K562 (cell line): Measurements from ENCODE around the gene CIB2. TPM values are rescaled to one million over a fixed set of nuclear protein-coding genes. Genes with fewer than 3 reads are reported as not detected.

Experiments
- DPF2 ChIP-seq: fragments of 450-650 bp; IDR thresholded peaks from 2 replicates; pipeline ENCODE4 v1.6.1; 2016
- E4F1 ChIP-seq: fragments of 250-450 bp; sonication (Bioruptor Pico); IDR thresholded peaks from 2 replicates; pipeline ENCODE4 v1.5.0; 2021; ENCODE audit warnings: mild to moderate bottlenecking, borderline replicate concordance
- EHMT2 ChIP-seq: fragments of 450-650 bp; IDR thresholded peaks from 2 replicates; pipeline ENCODE4 v1.6.1; 2018; ENCODE audit warnings: antibody characterized with exemption
- FOXA3 ChIP-seq, 2 experiments: fragments of 450-650 bp in 1 of 2; sonication (generic) in 1 of 2; formaldehyde crosslinking; IDR thresholded peaks in 1 of 2; conservative IDR thresholded peaks in 1 of 2; 2 replicates each; pipeline versions ENCODE4 v1.4.0 to v1.8.0; 2020 to 2022; ENCODE audit warnings: mild to moderate bottlenecking in 2 of 2, missing genetic modification reagents in 1 of 2
- FOXM1 ChIP-seq, 2 experiments: fragments of 450-650 bp in 1 of 2; sonication (generic) in 1 of 2; formaldehyde crosslinking in 1 of 2; IDR thresholded peaks; 2 replicates each; pipeline versions ENCODE4 v1.6.1 to v1.9.0; 2017 to 2022; ENCODE audit warnings: low read depth in 2 of 2, mild to moderate bottlenecking in 2 of 2, missing genetic modification reagents in 1 of 2, moderate library complexity in 1 of 2
- FUS ChIP-seq: fragments of 200-400 bp; formaldehyde crosslinking; optimal IDR thresholded peaks from 2 replicates; pipeline ENCODE3; 2017; ENCODE audit warnings: low read depth, low read length
- HNRNPUL1 ChIP-seq: fragments of 200-400 bp; formaldehyde crosslinking; IDR thresholded peaks from 2 replicates; pipeline ENCODE4 v1.6.1; 2017; ENCODE audit warnings: low read length
- KLF13 ChIP-seq: fragments of 450-650 bp; IDR thresholded peaks from 2 replicates; pipeline ENCODE4 v1.6.1; 2016; ENCODE audit warnings: missing genetic modification characterization, low read depth, mild to moderate bottlenecking, missing compliant biosample characterization, moderate library complexity, borderline replicate concordance
- PRDM10 ChIP-seq: fragments of 450-650 bp; IDR thresholded peaks from 2 replicates; pipeline ENCODE4 v1.6.1; 2018; ENCODE audit not compliant: partially characterized antibody
- RBM25 ChIP-seq: fragments of 200-400 bp; formaldehyde crosslinking; IDR thresholded peaks from 2 replicates; pipeline ENCODE4 v1.6.1; 2018; ENCODE audit warnings: low read length, low read depth, moderate library complexity; ENCODE audit not compliant: severe bottlenecking
- SIRT6 ChIP-seq: IDR thresholded peaks from one replicate; pipeline ENCODE4 v1.6.1; 2012; ENCODE audit warnings: low read depth, mild to moderate bottlenecking, control low read depth, inconsistent platforms, low read length, moderate library complexity
- SMAD3 ChIP-seq: fragments of 450-650 bp; formaldehyde crosslinking; conservative IDR thresholded peaks from 2 replicates; pipeline ENCODE4 v1.4.0; 2020; ENCODE audit warnings: mild to moderate bottlenecking
- SMARCA4 ChIP-seq: fragments of 450-650 bp; IDR thresholded peaks from 2 replicates; pipeline ENCODE4 v1.6.1; 2016
- ZNF324 ChIP-seq: fragments of 250-450 bp; sonication (Bioruptor Pico); IDR thresholded peaks from 2 replicates; pipeline ENCODE4 v1.4.0; 2020; ENCODE audit warnings: mild to moderate bottlenecking
- ZNF644 ChIP-seq: fragments of 200-800 bp; sonication (Bioruptor generic); IDR thresholded peaks from 2 replicates; pipeline ENCODE4 v1.6.1; 2016; ENCODE audit warnings: low read depth, missing genetic modification characterization, missing compliant biosample characterization
- ZZZ3 ChIP-seq: fragments of 450-650 bp; IDR thresholded peaks from 2 replicates; pipeline ENCODE4 v1.6.1; 2016; ENCODE audit warnings: antibody characterized with exemption, mild to moderate bottlenecking, moderate library complexity
- polyA plus RNA-seq, 8 experiments: library from polyadenylated mRNA; depleted of rRNA in 4 of 8; stranded (reverse) in 5 of 8; unstranded in 3 of 8; fragments of >200 nt; fragmentation: Nextera tagmentation in 2 of 8; fragmentation: Illumina TruSeq in 1 of 8; extraction: Ambion mirVana in 2 of 8; extraction: Trizol in 1 of 8; gene quantifications; 2 replicates each; pipeline versions ENCODE4 v1.2.1 to v1.2.3, GENCODE V29; 2011 to 2014; ENCODE audit warnings: inconsistent platforms in 1 of 8, missing spikeins in 1 of 8
- total RNA-seq, 7 experiments: library from RNA; depleted of rRNA in 6 of 7; stranded (reverse); fragments of >200 nt in 6 of 7; fragmentation: Illumina TruSeq in 2 of 7; extraction: Trizol in 2 of 7; gene quantifications; 2 replicates each; pipeline versions ENCODE4 v1.2.1 to v1.2.3, GENCODE V29; 2011 to 2021; ENCODE audit warnings: low replicate concordance in 1 of 7
- TF ChIP-seq, protein P1 (sequence below): fragments of 200-800 bp; sonication (Bioruptor generic); IDR thresholded peaks from 2 replicates; pipeline ENCODE4 v1.6.1; 2016; ENCODE audit warnings: missing genetic modification characterization, missing compliant biosample characterization

The CIB2 gene
- total and polyA plus RNA-seq, 9 of the 15 experiments (the other 6 are each of a cell fraction or from before 2014, with no cell fraction given): 1.5 to 37.4 (median 19.4) TPM

GRCh38 chr15:78070049-78070700 is 61.1 kb downstream of the CIB2 start (continued):
- TF ChIP-seq PRDM10 (peak; percentile 23), RBM25 (no peak), ZZZ3 (no peak), ZNF324 (no peak), SIRT6 (no peak), FOXA3 (CRISPR knock-in tag; conservative IDR thresholded peaks at IDR 0.05 in 1 of 2, IDR thresholded peaks at IDR 0.05 in 1 of 2) (peak in 1 of 2 experiments; percentile 31; a peak in 1 of 4 replicates), ZNF644 (tag) (no peak), KLF13 (tag) (no peak), DPF2 (peak; percentile 25; the same call in 1 of the 2 replicates), SMAD3 (no peak), E4F1 (CRISPR knock-in tag) (no peak), FUS (no peak), HNRNPUL1 (no peak), FOXM1 (IDR thresholded peaks at IDR 0.05; ENCODE audit: low read depth) (no peak), FOXM1 (CRISPR knock-in tag; IDR thresholded peaks at IDR 0.05; ENCODE audit: low read depth) (no peak), SMARCA4 (0 out of 2 replicates have a peak, but pooled peaks have one; percentile 21), EHMT2 (peak; percentile 77; the same call in 1 of the 2 replicates)
- TF ChIP-seq, protein P1, sequence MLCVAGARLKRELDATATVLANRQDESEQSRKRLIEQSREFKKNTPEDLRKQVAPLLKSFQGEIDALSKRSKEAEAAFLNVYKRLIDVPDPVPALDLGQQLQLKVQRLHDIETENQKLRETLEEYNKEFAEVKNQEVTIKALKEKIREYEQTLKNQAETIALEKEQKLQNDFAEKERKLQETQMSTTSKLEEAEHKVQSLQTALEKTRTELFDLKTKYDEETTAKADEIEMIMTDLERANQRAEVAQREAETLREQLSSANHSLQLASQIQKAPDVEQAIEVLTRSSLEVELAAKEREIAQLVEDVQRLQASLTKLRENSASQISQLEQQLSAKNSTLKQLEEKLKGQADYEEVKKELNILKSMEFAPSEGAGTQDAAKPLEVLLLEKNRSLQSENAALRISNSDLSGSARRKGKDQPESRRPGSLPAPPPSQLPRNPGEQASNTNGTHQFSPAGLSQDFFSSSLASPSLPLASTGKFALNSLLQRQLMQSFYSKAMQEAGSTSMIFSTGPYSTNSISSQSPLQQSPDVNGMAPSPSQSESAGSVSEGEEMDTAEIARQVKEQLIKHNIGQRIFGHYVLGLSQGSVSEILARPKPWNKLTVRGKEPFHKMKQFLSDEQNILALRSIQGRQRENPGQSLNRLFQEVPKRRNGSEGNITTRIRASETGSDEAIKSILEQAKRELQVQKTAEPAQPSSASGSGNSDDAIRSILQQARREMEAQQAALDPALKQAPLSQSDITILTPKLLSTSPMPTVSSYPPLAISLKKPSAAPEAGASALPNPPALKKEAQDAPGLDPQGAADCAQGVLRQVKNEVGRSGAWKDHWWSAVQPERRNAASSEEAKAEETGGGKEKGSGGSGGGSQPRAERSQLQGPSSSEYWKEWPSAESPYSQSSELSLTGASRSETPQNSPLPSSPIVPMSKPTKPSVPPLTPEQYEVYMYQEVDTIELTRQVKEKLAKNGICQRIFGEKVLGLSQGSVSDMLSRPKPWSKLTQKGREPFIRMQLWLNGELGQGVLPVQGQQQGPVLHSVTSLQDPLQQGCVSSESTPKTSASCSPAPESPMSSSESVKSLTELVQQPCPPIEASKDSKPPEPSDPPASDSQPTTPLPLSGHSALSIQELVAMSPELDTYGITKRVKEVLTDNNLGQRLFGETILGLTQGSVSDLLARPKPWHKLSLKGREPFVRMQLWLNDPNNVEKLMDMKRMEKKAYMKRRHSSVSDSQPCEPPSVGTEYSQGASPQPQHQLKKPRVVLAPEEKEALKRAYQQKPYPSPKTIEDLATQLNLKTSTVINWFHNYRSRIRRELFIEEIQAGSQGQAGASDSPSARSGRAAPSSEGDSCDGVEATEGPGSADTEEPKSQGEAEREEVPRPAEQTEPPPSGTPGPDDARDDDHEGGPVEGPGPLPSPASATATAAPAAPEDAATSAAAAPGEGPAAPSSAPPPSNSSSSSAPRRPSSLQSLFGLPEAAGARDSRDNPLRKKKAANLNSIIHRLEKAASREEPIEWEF (CRISPR knock-in tag): no peak
